Measurements from ENCODE around the gene UBE2N.
A peak's percentile ranks its signal among the peaks of the same experiment; 100 is the strongest.

GRCh38 chr12:93361151-93361919, 80.4 kb downstream of the UBE2N start:
- peak; percentile 67 for TF ChIP-seq POLR2A (IDR thresholded peaks at IDR 0.05; ENCODE audit: low read length)
- TF ChIP-seq GATA1 (IDR thresholded peaks at IDR 0.05; ENCODE audit: low read depth, low read length), result no peak
